ENCODE results near the gene SCAF1. TPM values are rescaled to one million over a fixed set of nuclear protein-coding genes. Genes with fewer than 3 reads are reported as not detected.
"Not testable (repeated sequence)": the region's sequence is repeated elsewhere in the genome, so short reads cannot be mapped to it uniquely, and the experiment has no call there.

The SCAF1 gene
- polyA plus RNA-seq, 3 donors = 0.39 to 7.5 (median 0.68) TPM

GRCh38 chr19:49631610-49632192, 10.3 kb upstream of the SCAF1 start:
- no peak overlapping the region for H3K4me2 ChIP-seq (replicated peaks; ENCODE audit: extremely low read depth, low read length, poor library complexity, severe bottlenecking)
- peak overlapping the region in 2 of 7 donors; percentile 16 to 54 for H3K27ac Mint-ChIP-seq
- H3K36me3 Mint-ChIP-seq = peaks cover 17 to 32% of the 10 kb centered on the region in 2 donors
- no peak for DNase-seq
- no peak overlapping the region for H3K27ac ChIP-seq (ENCODE audit: low read depth in 1 of 2, low read length in 2 of 2)
- H3K4me3 Mint-ChIP-seq = no peak overlapping the region
- no peaks in the 10 kb centered on the region for H3K27me3 ChIP-seq (ENCODE audit: control insufficient read depth in 2 of 2, insufficient read depth in 2 of 2, low read length in 2 of 2)
- H3K9ac ChIP-seq (ENCODE audit: insufficient read depth, low read length, poor library complexity, severe bottlenecking) = no peak overlapping the region
- peaks cover 6 to 13% (median 7%) of the 10 kb centered on the region in 3 donors for H3K27me3 Mint-ChIP-seq (ENCODE audit: low read depth in 3 of 3)
- no peaks in the 10 kb centered on the region for H3K79me2 ChIP-seq (ENCODE audit: insufficient read depth, low read length)
- H3K4me3 ChIP-seq (replicated peaks in 1 of 3; ENCODE audit: low read depth in 2 of 3, low read length in 3 of 3) = no peak overlapping the region
- H3K9me3 Mint-ChIP-seq = peaks cover 0 to 5% (median 0%) of the 10 kb centered on the region in 7 donors
- H3K9me3 ChIP-seq (replicated peaks in 1 of 2; ENCODE audit: control insufficient read depth in 1 of 2, insufficient read depth in 1 of 2, low read length in 2 of 2) = no peaks in the 10 kb centered on the region
- WGBS (ENCODE audit: insufficient coverage) = 97% methylated on average over 10 of the region's 19 CpGs
- H4K20me1 ChIP-seq (ENCODE audit: insufficient read depth, low read length) = no peaks in the 10 kb centered on the region
- intact Hi-C loops (cut with micrococcal nuclease) = no loop called here
- no peak for TF ChIP-seq CTCF (IDR thresholded peaks at IDR 0.05)
- no peak overlapping the region for H2AFZ ChIP-seq (ENCODE audit: insufficient read depth, low read depth, low read length, poor library complexity, severe bottlenecking)
- no peaks in the 10 kb centered on the region for H3K4me1 Mint-ChIP-seq
- H3K4me1 ChIP-seq (ENCODE audit: control insufficient read depth in 1 of 2, insufficient read depth in 2 of 2, low read length in 2 of 2) = no peaks in the 10 kb centered on the region
- peaks cover 4 to 20% of the 10 kb centered on the region in 2 donors for H3K36me3 ChIP-seq (replicated peaks in 1 of 2; ENCODE audit: control insufficient read depth in 1 of 2, insufficient read depth in 2 of 2, low read length in 2 of 2)

GRCh38 chr19:49632576-49632975, 9.4 kb upstream of the SCAF1 start:
- Mint-ChIP-seq H3K9me3 (peaks cover 0 to 3% (median 0%) of the 10 kb centered on the region in 7 donors), H3K4me3 (no peak overlapping the region), H3K36me3 (peaks cover 8 to 23% of the 10 kb centered on the region in 2 donors), H3K4me1 (peaks cover 2% of the 10 kb centered on the region), H3K27me3 (ENCODE audit: low read depth in 3 of 3) (peaks cover 7 to 13% (median 8%) of the 10 kb centered on the region in 3 donors), H3K27ac (no peak overlapping the region)
- no CpG with 5 or more reads among the region's 5 CpGs for WGBS (ENCODE audit: insufficient coverage)
- no peak overlapping the region for H3K4me2 ChIP-seq (replicated peaks; ENCODE audit: extremely low read depth, low read length, poor library complexity, severe bottlenecking)
- intact Hi-C loops (cut with micrococcal nuclease) = no loop called here
- no peaks in the 10 kb centered on the region for H3K27me3 ChIP-seq (ENCODE audit: control insufficient read depth in 2 of 2, insufficient read depth in 2 of 2, low read length in 2 of 2)
- no peaks in the 10 kb centered on the region for H3K79me2 ChIP-seq (ENCODE audit: insufficient read depth, low read length)
- DNase-seq = no peak
- no peak overlapping the region for H3K4me3 ChIP-seq (replicated peaks in 1 of 3; ENCODE audit: low read depth in 2 of 3, low read length in 3 of 3)
- no peak for TF ChIP-seq CTCF (IDR thresholded peaks at IDR 0.05)
- H3K27ac ChIP-seq (ENCODE audit: low read depth in 1 of 2, low read length in 2 of 2) = no peak overlapping the region
- peaks cover 0 to 11% of the 10 kb centered on the region in 2 donors for H3K36me3 ChIP-seq (replicated peaks in 1 of 2; ENCODE audit: control insufficient read depth in 1 of 2, insufficient read depth in 2 of 2, low read length in 2 of 2)
- H3K9ac ChIP-seq (ENCODE audit: insufficient read depth, low read length, poor library complexity, severe bottlenecking) = no peak overlapping the region
- H3K9me3 ChIP-seq (replicated peaks in 1 of 2; ENCODE audit: control insufficient read depth in 1 of 2, insufficient read depth in 1 of 2, low read length in 2 of 2) = no peaks in the 10 kb centered on the region
- H3K4me1 ChIP-seq (ENCODE audit: control insufficient read depth in 1 of 2, insufficient read depth in 2 of 2, low read length in 2 of 2) = peaks cover 0 to 2% of the 10 kb centered on the region in 2 donors
- H2AFZ ChIP-seq (ENCODE audit: insufficient read depth, low read depth, low read length, poor library complexity, severe bottlenecking) = no peak overlapping the region
- H4K20me1 ChIP-seq (ENCODE audit: insufficient read depth, low read length) = no peaks in the 10 kb centered on the region

DNA sequence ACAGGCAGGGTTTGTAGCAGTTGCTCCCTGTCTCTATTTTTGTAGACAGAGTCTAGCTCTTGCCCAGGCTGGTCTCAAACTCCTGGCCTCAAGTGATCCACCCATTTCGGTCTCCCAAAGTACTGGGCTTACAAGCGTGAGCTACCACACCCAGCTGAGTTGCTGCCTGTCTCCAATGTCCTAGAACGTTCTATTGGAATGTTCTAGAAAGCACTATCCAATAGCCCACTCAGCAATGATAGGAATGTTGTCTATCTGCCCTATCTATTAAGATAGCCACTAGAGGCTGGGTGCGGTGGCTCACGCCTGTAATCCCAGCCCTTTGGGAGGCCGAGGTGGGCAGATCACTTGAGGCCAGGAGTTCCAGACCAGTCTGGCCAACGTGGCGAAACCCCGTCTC, 8.7 kb upstream of the SCAF1 start:
- H3K4me1 Mint-ChIP-seq; H3K4me3 Mint-ChIP-seq; H3K36me3 ChIP-seq (replicated peaks in 1 of 2; ENCODE audit: control insufficient read depth in 1 of 2, insufficient read depth in 2 of 2, low read length in 2 of 2); H3K9me3 ChIP-seq (replicated peaks in 1 of 2; ENCODE audit: control insufficient read depth in 1 of 2, insufficient read depth in 1 of 2, low read length in 2 of 2); H3K79me2 ChIP-seq (ENCODE audit: insufficient read depth, low read length); H3K9ac ChIP-seq (ENCODE audit: insufficient read depth, low read length, poor library complexity, severe bottlenecking); H2AFZ ChIP-seq (ENCODE audit: insufficient read depth, low read depth, low read length, poor library complexity, severe bottlenecking); H3K4me2 ChIP-seq (replicated peaks; ENCODE audit: extremely low read depth, low read length, poor library complexity, severe bottlenecking); intact Hi-C loops (cut with micrococcal nuclease); H3K4me3 ChIP-seq (replicated peaks in 1 of 3; ENCODE audit: low read depth in 2 of 3, low read length in 3 of 3); H4K20me1 ChIP-seq (ENCODE audit: insufficient read depth, low read length); H3K27ac ChIP-seq (ENCODE audit: low read depth in 1 of 2, low read length in 2 of 2); H3K4me1 ChIP-seq (ENCODE audit: control insufficient read depth in 1 of 2, insufficient read depth in 2 of 2, low read length in 2 of 2); H3K9me3 Mint-ChIP-seq; H3K27me3 ChIP-seq (ENCODE audit: control insufficient read depth in 2 of 2, insufficient read depth in 2 of 2, low read length in 2 of 2); DNase-seq: not testable (repeated sequence)
- WGBS (ENCODE audit: insufficient coverage) = 94% methylated on average over 7 of the region's 9 CpGs
- Mint-ChIP-seq H3K27me3 (ENCODE audit: low read depth in 3 of 3) (peaks cover 7 to 13% (median 8%) of the 10 kb centered on the region in 3 donors), H3K27ac (peak overlapping the region in 1 of 7 donors; percentile 63), H3K36me3 (peaks cover 4 to 16% of the 10 kb centered on the region in 2 donors)

Measured in CD14-positive monocyte (primary cell).